ENCODE results near the gene SUMO4.

The SUMO4 gene

GRCh38 chr6:149392093-149392492 is 8.0 kb upstream of the SUMO4 start:
- no peak for DNase-seq

- no peak for DNase-seq
Measured at GRCh38 chr6:149392535-149392934, 7.5 kb upstream of the SUMO4 start.

- DNase-seq = no peak
Measured at GRCh38 chr6:149393002-149393679, 6.9 kb upstream of the SUMO4 start.

- no peak for DNase-seq
Measured at GRCh38 chr6:149395185-149395584, 4.9 kb upstream of the SUMO4 start.

- no peak for DNase-seq
Measured at GRCh38 chr6:149397384-149397783, 2.7 kb upstream of the SUMO4 start.

- DNase-seq = no peak
Measured at GRCh38 chr6:149403534-149403933, 3.5 kb downstream of the SUMO4 start.

- no peak for DNase-seq
Measured at GRCh38 chr6:149405823-149406765, 6.0 kb downstream of the SUMO4 start.

GRCh38 chr6:149409617-149410016 is 9.6 kb downstream of the SUMO4 start:
- no peak for DNase-seq

- no peak for DNase-seq
Measured at GRCh38 chr6:149410557-149410956, 10.5 kb downstream of the SUMO4 start.

GRCh38 chr6:149414009-149414408 is 13.9 kb downstream of the SUMO4 start:
- no peak for DNase-seq

GRCh38 chr6:149414821-149415220 is 14.8 kb downstream of the SUMO4 start:
- no peak for DNase-seq

GRCh38 chr6:149419696-149420404 is 19.8 kb downstream of the SUMO4 start:
- no peak for DNase-seq

GRCh38 chr6:149421132-149421531 is 21.1 kb downstream of the SUMO4 start:
- no peak for DNase-seq

- no peak for DNase-seq
Measured at GRCh38 chr6:149422581-149422980, 22.5 kb downstream of the SUMO4 start.

- no peak for DNase-seq
Measured at GRCh38 chr6:149423964-149424440, 23.9 kb downstream of the SUMO4 start.

GRCh38 chr6:149425224-149425623 is 25.2 kb downstream of the SUMO4 start:
- no peak for DNase-seq

- DNase-seq = no peak
Measured at GRCh38 chr6:149425754-149426153, 25.7 kb downstream of the SUMO4 start.

- no peak for DNase-seq
Measured at GRCh38 chr6:149428606-149429005, 28.5 kb downstream of the SUMO4 start.

GRCh38 chr6:149429427-149430360 is 29.6 kb downstream of the SUMO4 start:
- DNase-seq = no peak

GRCh38 chr6:149431905-149432775 is 32.1 kb downstream of the SUMO4 start:
- peak; percentile 98 for DNase-seq

- DNase-seq = no peak
Measured at GRCh38 chr6:149433405-149433804, 33.3 kb downstream of the SUMO4 start.

Data from activated CD8-positive, alpha-beta memory T cell treated with anti-CD3 and anti-CD28 coated beads, Interleukin-2, amount 50 U/mL, for 48 hours (primary cell).